Measurements from ENCODE around the gene UXS1. TPM values are rescaled to one million over a fixed set of nuclear protein-coding genes. Genes with fewer than 3 reads are reported as not detected.
A peak's percentile ranks its signal among the peaks of the same experiment; 100 is the strongest.

UXS1 gene
- polyA plus RNA-seq, 4 donors = 5.1 to 45.4 (median 10.9) TPM

GRCh38 chr2:106195981-106196380, 1.9 kb upstream of the UXS1 start:
- peaks cover 0 to 4% (median 2%) of the 10 kb centered on the region in 3 donors for H3K4me1 ChIP-seq (ENCODE audit: control insufficient read depth in 3 of 3, insufficient read depth in 2 of 3, low read depth in 1 of 3, low read length in 2 of 3)
- 82 to 87% (median 82%) methylated on average over 6 of the region's 6 CpGs for WGBS, 3 donors
- H3K27me3 ChIP-seq (ENCODE audit: control insufficient read depth in 3 of 3, insufficient read depth in 3 of 3, low read length in 3 of 3) = no peaks in the 10 kb centered on the region
- H3K4me3 ChIP-seq (ENCODE audit: low read depth in 1 of 3, low read length in 3 of 3) = no peak overlapping the region
- H3K36me3 ChIP-seq (ENCODE audit: control insufficient read depth in 3 of 3, insufficient read depth in 2 of 3, low read depth in 1 of 3, low read length in 3 of 3) = no peaks in the 10 kb centered on the region
- no peak overlapping the region for H3K27ac ChIP-seq (ENCODE audit: low read depth in 1 of 3, low read length in 2 of 3)
- FAIRE-seq (no peak), DNase-seq (no peak)
- no peaks in the 10 kb centered on the region for H3K9me3 ChIP-seq (ENCODE audit: control insufficient read depth in 2 of 2, insufficient read depth in 1 of 2, low read depth in 1 of 2, low read length in 1 of 2)

- WGBS, 3 donors = 87 to 93% (median 89%) methylated on average over 6 of the region's 6 CpGs
- no peak overlapping the region for H3K4me3 ChIP-seq (ENCODE audit: low read depth in 1 of 3, low read length in 3 of 3)
- no peaks in the 10 kb centered on the region for H3K9me3 ChIP-seq (ENCODE audit: control insufficient read depth in 2 of 2, insufficient read depth in 1 of 2, low read depth in 1 of 2, low read length in 1 of 2)
- H3K36me3 ChIP-seq (ENCODE audit: control insufficient read depth in 3 of 3, insufficient read depth in 2 of 3, low read depth in 1 of 3, low read length in 3 of 3) = no peaks in the 10 kb centered on the region
- no peaks in the 10 kb centered on the region for H3K27me3 ChIP-seq (ENCODE audit: control insufficient read depth in 3 of 3, insufficient read depth in 3 of 3, low read length in 3 of 3)
- H3K4me1 ChIP-seq (ENCODE audit: control insufficient read depth in 3 of 3, insufficient read depth in 2 of 3, low read depth in 1 of 3, low read length in 2 of 3) = peaks cover 0 to 7% (median 2%) of the 10 kb centered on the region in 3 donors
- FAIRE-seq = no peak
- DNase-seq = no peak
- no peak overlapping the region for H3K27ac ChIP-seq (ENCODE audit: low read depth in 1 of 3, low read length in 2 of 3)
These were observed 1.4 kb upstream of the UXS1 start for GRCh38 chr2:106195456-106195855.

- Histone ChIP-seq H3K4me3 (ENCODE audit: low read depth in 1 of 3, low read length in 3 of 3) (peak overlapping the region; percentile 78 to 93 (median 82)), H3K36me3 (ENCODE audit: control insufficient read depth in 3 of 3, insufficient read depth in 2 of 3, low read depth in 1 of 3, low read length in 3 of 3) (peaks cover 0 to 6% (median 0%) of the 10 kb centered on the region in 3 donors), H3K27ac (ENCODE audit: low read depth in 1 of 3, low read length in 2 of 3) (peak overlapping the region; percentile 41 to 80 (median 80)), H3K4me1 (ENCODE audit: control insufficient read depth in 3 of 3, insufficient read depth in 2 of 3, low read depth in 1 of 3, low read length in 2 of 3) (peaks cover 0 to 7% (median 2%) of the 10 kb centered on the region in 3 donors), H3K27me3 (ENCODE audit: control insufficient read depth in 3 of 3, insufficient read depth in 3 of 3, low read length in 3 of 3) (no peaks in the 10 kb centered on the region), H3K9me3 (ENCODE audit: control insufficient read depth in 2 of 2, insufficient read depth in 1 of 2, low read depth in 1 of 2, low read length in 1 of 2) (no peaks in the 10 kb centered on the region)
- WGBS, 3 donors = 0% methylated on average over 30 to 37 of the region's 37 CpGs
- FAIRE-seq (no peak), DNase-seq (no peak)
These were observed 468 bp downstream of the UXS1 start for GRCh38 chr2:106193690-106193976.

- Histone ChIP-seq H3K4me3 (ENCODE audit: low read depth in 1 of 3, low read length in 3 of 3) (peak overlapping the region; percentile 78 to 93 (median 82)), H3K27ac (ENCODE audit: low read depth in 1 of 3, low read length in 2 of 3) (peak overlapping the region in 2 of 3 donors; percentile 41 to 80), H3K9me3 (ENCODE audit: control insufficient read depth in 2 of 2, insufficient read depth in 1 of 2, low read depth in 1 of 2, low read length in 1 of 2) (no peaks in the 10 kb centered on the region), H3K36me3 (ENCODE audit: control insufficient read depth in 3 of 3, insufficient read depth in 2 of 3, low read depth in 1 of 3, low read length in 3 of 3) (peaks cover 0 to 12% (median 0%) of the 10 kb centered on the region in 3 donors), H3K4me1 (ENCODE audit: control insufficient read depth in 3 of 3, insufficient read depth in 2 of 3, low read depth in 1 of 3, low read length in 2 of 3) (peaks cover 0 to 7% (median 2%) of the 10 kb centered on the region in 3 donors), H3K27me3 (ENCODE audit: control insufficient read depth in 3 of 3, insufficient read depth in 3 of 3, low read length in 3 of 3) (no peaks in the 10 kb centered on the region)
- 0 to 1% (median 1%) methylated on average over 30 of the region's 30 CpGs for WGBS, 3 donors
- DNase-seq (peak; percentile 46 to 74), FAIRE-seq (no peak)
These were observed 1.1 kb downstream of the UXS1 start for GRCh38 chr2:106192752-106193689.

GRCh38 chr2:106191511-106192016, 2.5 kb downstream of the UXS1 start:
- Histone ChIP-seq H3K9me3 (ENCODE audit: control insufficient read depth in 2 of 2, insufficient read depth in 1 of 2, low read depth in 1 of 2, low read length in 1 of 2) (peaks cover 0 to 3% of the 10 kb centered on the region in 2 donors), H3K27ac (ENCODE audit: low read depth in 1 of 3, low read length in 2 of 3) (no peak overlapping the region), H3K4me3 (ENCODE audit: low read depth in 1 of 3, low read length in 3 of 3) (no peak overlapping the region), H3K27me3 (ENCODE audit: control insufficient read depth in 3 of 3, insufficient read depth in 3 of 3, low read length in 3 of 3) (no peaks in the 10 kb centered on the region), H3K4me1 (ENCODE audit: control insufficient read depth in 3 of 3, insufficient read depth in 2 of 3, low read depth in 1 of 3, low read length in 2 of 3) (peaks cover 0 to 7% (median 2%) of the 10 kb centered on the region in 3 donors), H3K36me3 (ENCODE audit: control insufficient read depth in 3 of 3, insufficient read depth in 2 of 3, low read depth in 1 of 3, low read length in 3 of 3) (peaks cover 0 to 12% (median 0%) of the 10 kb centered on the region in 3 donors)
- DNase-seq (no peak), FAIRE-seq (no peak)
- WGBS, 3 donors = 89 to 93% (median 91%) methylated on average over 5 of the region's 5 CpGs

- Histone ChIP-seq H3K27me3 (ENCODE audit: control insufficient read depth in 3 of 3, insufficient read depth in 3 of 3, low read length in 3 of 3) (no peaks in the 10 kb centered on the region), H3K36me3 (ENCODE audit: control insufficient read depth in 3 of 3, insufficient read depth in 2 of 3, low read depth in 1 of 3, low read length in 3 of 3) (peaks cover 0 to 12% (median 0%) of the 10 kb centered on the region in 3 donors), H3K4me3 (ENCODE audit: low read depth in 1 of 3, low read length in 3 of 3) (no peak overlapping the region), H3K27ac (ENCODE audit: low read depth in 1 of 3, low read length in 2 of 3) (no peak overlapping the region), H3K9me3 (ENCODE audit: control insufficient read depth in 2 of 2, insufficient read depth in 1 of 2, low read depth in 1 of 2, low read length in 1 of 2) (peaks cover 0 to 3% of the 10 kb centered on the region in 2 donors), H3K4me1 (ENCODE audit: control insufficient read depth in 3 of 3, insufficient read depth in 2 of 3, low read depth in 1 of 3, low read length in 2 of 3) (peaks cover 0 to 7% (median under 1%) of the 10 kb centered on the region in 3 donors)
- DNase-seq = no peak
- FAIRE-seq = no peak
- WGBS, 3 donors = 80 to 86% (median 81%) methylated on average over 5 of the region's 5 CpGs
These were observed 4.2 kb downstream of the UXS1 start for GRCh38 chr2:106189764-106190468.

GRCh38 chr2:106189325-106189724, 4.8 kb downstream of the UXS1 start:
- peaks cover 0 to 3% of the 10 kb centered on the region in 2 donors for H3K9me3 ChIP-seq (ENCODE audit: control insufficient read depth in 2 of 2, insufficient read depth in 1 of 2, low read depth in 1 of 2, low read length in 1 of 2)
- peaks cover 0 to 12% (median 0%) of the 10 kb centered on the region in 3 donors for H3K36me3 ChIP-seq (ENCODE audit: control insufficient read depth in 3 of 3, insufficient read depth in 2 of 3, low read depth in 1 of 3, low read length in 3 of 3)
- FAIRE-seq (no peak), DNase-seq (no peak)
- peak overlapping the region in 1 of 3 donors; percentile 41 for H3K27ac ChIP-seq (ENCODE audit: low read depth in 1 of 3, low read length in 2 of 3)
- H3K4me1 ChIP-seq (ENCODE audit: control insufficient read depth in 3 of 3, insufficient read depth in 2 of 3, low read depth in 1 of 3, low read length in 2 of 3) = peaks cover 0 to 7% (median 0%) of the 10 kb centered on the region in 3 donors
- H3K27me3 ChIP-seq (ENCODE audit: control insufficient read depth in 3 of 3, insufficient read depth in 3 of 3, low read length in 3 of 3) = no peaks in the 10 kb centered on the region
- H3K4me3 ChIP-seq (ENCODE audit: low read depth in 1 of 3, low read length in 3 of 3) = no peak overlapping the region
- WGBS, 3 donors = 79 to 90% (median 90%) methylated on average over 6 of the region's 6 CpGs

GRCh38 chr2:106187273-106187891, 6.7 kb downstream of the UXS1 start:
- peaks cover 0 to 3% of the 10 kb centered on the region in 2 donors for H3K9me3 ChIP-seq (ENCODE audit: control insufficient read depth in 2 of 2, insufficient read depth in 1 of 2, low read depth in 1 of 2, low read length in 1 of 2)
- H3K36me3 ChIP-seq (ENCODE audit: control insufficient read depth in 3 of 3, insufficient read depth in 2 of 3, low read depth in 1 of 3, low read length in 3 of 3) = peaks cover 0 to 15% (median 0%) of the 10 kb centered on the region in 3 donors
- 86 to 89% (median 88%) methylated on average over 14 of the region's 14 CpGs for WGBS, 3 donors
- no peak overlapping the region for H3K4me3 ChIP-seq (ENCODE audit: low read depth in 1 of 3, low read length in 3 of 3)
- no peak for FAIRE-seq
- DNase-seq = peak in 1 of 2 donors; percentile 73
- H3K27me3 ChIP-seq (ENCODE audit: control insufficient read depth in 3 of 3, insufficient read depth in 3 of 3, low read length in 3 of 3) = no peaks in the 10 kb centered on the region
- H3K4me1 ChIP-seq (ENCODE audit: control insufficient read depth in 3 of 3, insufficient read depth in 2 of 3, low read depth in 1 of 3, low read length in 2 of 3) = peaks cover 0 to 4% (median 0%) of the 10 kb centered on the region in 3 donors
- H3K27ac ChIP-seq (ENCODE audit: low read depth in 1 of 3, low read length in 2 of 3) = no peak overlapping the region

All from small intestine (tissue), 7 donors.